GM21526 (cell line): ENCODE results near the gene METAP1D.
"Not testable (repeated sequence)": the region's sequence is repeated elsewhere in the genome, so short reads cannot be mapped to it uniquely, and the experiment has no call there.

Experiments used
- ATAC-seq: cut with Tn5 transposase; IDR thresholded peaks from one replicate; pipeline ENCODE4 v1.9.1; 2021; ENCODE audit warnings: moderate library complexity; ENCODE audit not compliant: unreplicated experiment, low FRiP score

The METAP1D gene

GRCh38 chr2:171996021-171996420, 3.7 kb upstream of the METAP1D start:
- no peak for ATAC-seq

- ATAC-seq: not testable (repeated sequence)
These were observed 2.7 kb upstream of the METAP1D start for GRCh38 chr2:171997031-171997430.

- no peak for ATAC-seq
These were observed 592 bp upstream of the METAP1D start for GRCh38 chr2:171999161-171999560.

GRCh38 chr2:172000696-172001361, 1.1 kb downstream of the METAP1D start:
- no peak for ATAC-seq

- ATAC-seq: no peak
These were observed 7.6 kb downstream of the METAP1D start for GRCh38 chr2:172007372-172007771.

GRCh38 chr2:172009823-172010222, 10.1 kb downstream of the METAP1D start:
- no peak for ATAC-seq

- no peak for ATAC-seq
These were observed 12.2 kb downstream of the METAP1D start for GRCh38 chr2:172011812-172012575.

GRCh38 chr2:172012677-172013391, 13.1 kb downstream of the METAP1D start:
- no peak for ATAC-seq

GRCh38 chr2:172013396-172013795, 13.6 kb downstream of the METAP1D start:
- no peak for ATAC-seq

GRCh38 chr2:172021074-172021931, 21.6 kb downstream of the METAP1D start:
- ATAC-seq: no peak

- ATAC-seq: no peak
These were observed 22.2 kb downstream of the METAP1D start for GRCh38 chr2:172021955-172022354.

- no peak for ATAC-seq
These were observed 31.8 kb downstream of the METAP1D start for GRCh38 chr2:172031536-172031935.

- ATAC-seq: no peak
These were observed 38.4 kb downstream of the METAP1D start for GRCh38 chr2:172038121-172038520.

- no peak for ATAC-seq
These were observed 38.9 kb downstream of the METAP1D start for GRCh38 chr2:172038604-172039003.

GRCh38 chr2:172039011-172039704, 39.4 kb downstream of the METAP1D start:
- ATAC-seq: no peak

- no peak for ATAC-seq
These were observed 40.6 kb downstream of the METAP1D start for GRCh38 chr2:172040311-172040710.

- no peak for ATAC-seq
These were observed 46.4 kb downstream of the METAP1D start for GRCh38 chr2:172046080-172046678.

- ATAC-seq: no peak
These were observed 47.3 kb downstream of the METAP1D start for GRCh38 chr2:172046866-172047565.
